Measurements from ENCODE around the gene DHODH. TPM values are rescaled to one million over a fixed set of nuclear protein-coding genes. Genes with fewer than 3 reads are reported as not detected.

The DHODH gene
- total and polyA plus RNA-seq, 2 of the 8 experiments (the other 6 are each of a cell fraction or from before 2014, with no cell fraction given) = 9.1 to 19.4 TPM

DNA sequence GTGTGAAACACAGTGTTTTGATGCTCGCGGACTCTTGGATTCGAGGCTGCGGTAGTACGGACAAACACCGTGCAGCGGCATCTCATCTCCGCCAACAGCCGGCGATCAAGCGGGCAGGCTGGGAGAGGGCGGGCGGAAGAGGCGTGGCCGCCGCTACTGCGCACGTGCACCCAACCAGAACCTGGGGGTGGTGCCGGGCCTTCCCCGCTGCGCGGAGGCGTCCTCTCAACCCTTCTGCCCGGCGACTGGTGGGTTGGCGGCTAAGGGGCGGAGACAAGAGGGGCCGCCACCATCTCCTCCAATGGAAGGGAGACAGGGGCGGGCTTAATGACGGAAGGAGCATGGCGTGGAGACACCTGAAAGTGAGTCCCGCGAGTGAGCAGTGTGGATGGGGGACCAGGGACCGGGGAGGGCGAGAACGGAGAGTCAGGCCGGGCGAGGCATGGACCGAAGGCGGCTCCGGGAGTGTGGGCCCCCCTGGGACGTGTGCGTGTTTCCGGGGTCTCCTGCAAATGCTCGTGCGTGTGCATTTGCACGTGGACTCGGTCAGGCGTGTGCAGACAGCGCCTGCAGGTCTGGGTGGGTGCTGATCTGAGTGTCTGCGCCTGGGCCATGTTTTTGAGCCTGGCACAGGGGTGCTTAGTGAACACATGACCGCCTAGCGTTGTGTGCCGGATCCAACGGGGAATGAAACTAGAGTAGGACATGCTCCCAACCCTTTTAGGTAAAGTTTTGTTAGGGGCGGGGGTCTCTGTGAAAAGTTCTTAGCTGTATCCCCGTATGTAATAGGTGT lies at the start of gene DHODH (continued):
- TF ChIP-seq, protein P1, sequence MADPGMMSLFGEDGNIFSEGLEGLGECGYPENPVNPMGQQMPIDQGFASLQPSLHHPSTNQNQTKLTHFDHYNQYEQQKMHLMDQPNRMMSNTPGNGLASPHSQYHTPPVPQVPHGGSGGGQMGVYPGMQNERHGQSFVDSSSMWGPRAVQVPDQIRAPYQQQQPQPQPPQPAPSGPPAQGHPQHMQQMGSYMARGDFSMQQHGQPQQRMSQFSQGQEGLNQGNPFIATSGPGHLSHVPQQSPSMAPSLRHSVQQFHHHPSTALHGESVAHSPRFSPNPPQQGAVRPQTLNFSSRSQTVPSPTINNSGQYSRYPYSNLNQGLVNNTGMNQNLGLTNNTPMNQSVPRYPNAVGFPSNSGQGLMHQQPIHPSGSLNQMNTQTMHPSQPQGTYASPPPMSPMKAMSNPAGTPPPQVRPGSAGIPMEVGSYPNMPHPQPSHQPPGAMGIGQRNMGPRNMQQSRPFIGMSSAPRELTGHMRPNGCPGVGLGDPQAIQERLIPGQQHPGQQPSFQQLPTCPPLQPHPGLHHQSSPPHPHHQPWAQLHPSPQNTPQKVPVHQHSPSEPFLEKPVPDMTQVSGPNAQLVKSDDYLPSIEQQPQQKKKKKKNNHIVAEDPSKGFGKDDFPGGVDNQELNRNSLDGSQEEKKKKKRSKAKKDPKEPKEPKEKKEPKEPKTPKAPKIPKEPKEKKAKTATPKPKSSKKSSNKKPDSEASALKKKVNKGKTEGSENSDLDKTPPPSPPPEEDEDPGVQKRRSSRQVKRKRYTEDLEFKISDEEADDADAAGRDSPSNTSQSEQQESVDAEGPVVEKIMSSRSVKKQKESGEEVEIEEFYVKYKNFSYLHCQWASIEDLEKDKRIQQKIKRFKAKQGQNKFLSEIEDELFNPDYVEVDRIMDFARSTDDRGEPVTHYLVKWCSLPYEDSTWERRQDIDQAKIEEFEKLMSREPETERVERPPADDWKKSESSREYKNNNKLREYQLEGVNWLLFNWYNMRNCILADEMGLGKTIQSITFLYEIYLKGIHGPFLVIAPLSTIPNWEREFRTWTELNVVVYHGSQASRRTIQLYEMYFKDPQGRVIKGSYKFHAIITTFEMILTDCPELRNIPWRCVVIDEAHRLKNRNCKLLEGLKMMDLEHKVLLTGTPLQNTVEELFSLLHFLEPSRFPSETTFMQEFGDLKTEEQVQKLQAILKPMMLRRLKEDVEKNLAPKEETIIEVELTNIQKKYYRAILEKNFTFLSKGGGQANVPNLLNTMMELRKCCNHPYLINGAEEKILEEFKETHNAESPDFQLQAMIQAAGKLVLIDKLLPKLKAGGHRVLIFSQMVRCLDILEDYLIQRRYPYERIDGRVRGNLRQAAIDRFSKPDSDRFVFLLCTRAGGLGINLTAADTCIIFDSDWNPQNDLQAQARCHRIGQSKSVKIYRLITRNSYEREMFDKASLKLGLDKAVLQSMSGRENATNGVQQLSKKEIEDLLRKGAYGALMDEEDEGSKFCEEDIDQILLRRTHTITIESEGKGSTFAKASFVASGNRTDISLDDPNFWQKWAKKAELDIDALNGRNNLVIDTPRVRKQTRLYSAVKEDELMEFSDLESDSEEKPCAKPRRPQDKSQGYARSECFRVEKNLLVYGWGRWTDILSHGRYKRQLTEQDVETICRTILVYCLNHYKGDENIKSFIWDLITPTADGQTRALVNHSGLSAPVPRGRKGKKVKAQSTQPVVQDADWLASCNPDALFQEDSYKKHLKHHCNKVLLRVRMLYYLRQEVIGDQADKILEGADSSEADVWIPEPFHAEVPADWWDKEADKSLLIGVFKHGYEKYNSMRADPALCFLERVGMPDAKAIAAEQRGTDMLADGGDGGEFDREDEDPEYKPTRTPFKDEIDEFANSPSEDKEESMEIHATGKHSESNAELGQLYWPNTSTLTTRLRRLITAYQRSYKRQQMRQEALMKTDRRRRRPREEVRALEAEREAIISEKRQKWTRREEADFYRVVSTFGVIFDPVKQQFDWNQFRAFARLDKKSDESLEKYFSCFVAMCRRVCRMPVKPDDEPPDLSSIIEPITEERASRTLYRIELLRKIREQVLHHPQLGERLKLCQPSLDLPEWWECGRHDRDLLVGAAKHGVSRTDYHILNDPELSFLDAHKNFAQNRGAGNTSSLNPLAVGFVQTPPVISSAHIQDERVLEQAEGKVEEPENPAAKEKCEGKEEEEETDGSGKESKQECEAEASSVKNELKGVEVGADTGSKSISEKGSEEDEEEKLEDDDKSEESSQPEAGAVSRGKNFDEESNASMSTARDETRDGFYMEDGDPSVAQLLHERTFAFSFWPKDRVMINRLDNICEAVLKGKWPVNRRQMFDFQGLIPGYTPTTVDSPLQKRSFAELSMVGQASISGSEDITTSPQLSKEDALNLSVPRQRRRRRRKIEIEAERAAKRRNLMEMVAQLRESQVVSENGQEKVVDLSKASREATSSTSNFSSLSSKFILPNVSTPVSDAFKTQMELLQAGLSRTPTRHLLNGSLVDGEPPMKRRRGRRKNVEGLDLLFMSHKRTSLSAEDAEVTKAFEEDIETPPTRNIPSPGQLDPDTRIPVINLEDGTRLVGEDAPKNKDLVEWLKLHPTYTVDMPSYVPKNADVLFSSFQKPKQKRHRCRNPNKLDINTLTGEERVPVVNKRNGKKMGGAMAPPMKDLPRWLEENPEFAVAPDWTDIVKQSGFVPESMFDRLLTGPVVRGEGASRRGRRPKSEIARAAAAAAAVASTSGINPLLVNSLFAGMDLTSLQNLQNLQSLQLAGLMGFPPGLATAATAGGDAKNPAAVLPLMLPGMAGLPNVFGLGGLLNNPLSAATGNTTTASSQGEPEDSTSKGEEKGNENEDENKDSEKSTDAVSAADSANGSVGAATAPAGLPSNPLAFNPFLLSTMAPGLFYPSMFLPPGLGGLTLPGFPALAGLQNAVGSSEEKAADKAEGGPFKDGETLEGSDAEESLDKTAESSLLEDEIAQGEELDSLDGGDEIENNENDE (IDR thresholded peaks at IDR 0.05; ENCODE audit: insufficient replicate concordance, low read length) = no peak
- TF ChIP-seq SAP30 (IDR thresholded peaks at IDR 0.05; ENCODE audit: insufficient read depth, insufficient replicate concordance, low read length) = peak; percentile 89
- TF ChIP-seq, protein P2, sequence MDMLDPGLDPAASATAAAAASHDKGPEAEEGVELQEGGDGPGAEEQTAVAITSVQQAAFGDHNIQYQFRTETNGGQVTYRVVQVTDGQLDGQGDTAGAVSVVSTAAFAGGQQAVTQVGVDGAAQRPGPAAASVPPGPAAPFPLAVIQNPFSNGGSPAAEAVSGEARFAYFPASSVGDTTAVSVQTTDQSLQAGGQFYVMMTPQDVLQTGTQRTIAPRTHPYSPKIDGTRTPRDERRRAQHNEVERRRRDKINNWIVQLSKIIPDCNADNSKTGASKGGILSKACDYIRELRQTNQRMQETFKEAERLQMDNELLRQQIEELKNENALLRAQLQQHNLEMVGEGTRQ (IDR thresholded peaks at IDR 0.05; ENCODE audit: low read length) = peak; percentile 55; the same call in 1 of the 2 replicates
- 0 out of 2 replicates have a peak, but pooled peaks have one; percentile 14 for TF ChIP-seq EGR1 (IDR thresholded peaks at IDR 0.05; ENCODE audit: borderline replicate concordance, low read depth, low read length)
- peak; percentile 44 for TF ChIP-seq NRF1 (IDR thresholded peaks at IDR 0.05; ENCODE audit: low read depth, low read length)
- no peak for TF ChIP-seq SIRT6 (IDR thresholded peaks at IDR 0.05; ENCODE audit: low read length)
- TF ChIP-seq SUZ12 (IDR thresholded peaks at IDR 0.05; ENCODE audit: low read length) = no peak
- no peak for TF ChIP-seq CBX5 (IDR thresholded peaks at IDR 0.05; ENCODE audit: low read depth, low read length)
- peak; percentile 36 for TF ChIP-seq ASH2L (IDR thresholded peaks at IDR 0.05; ENCODE audit: low read length)
